Prostate gland (tissue), 2 donors: Measurements from ENCODE around the gene PCDHB14. TPM values are rescaled to one million over a fixed set of nuclear protein-coding genes. Genes with fewer than 3 reads are reported as not detected.
"Not testable (repeated sequence)": the region's sequence is repeated elsewhere in the genome, so short reads cannot be mapped to it uniquely, and the experiment has no call there.

ENCODE experiments used
- DNase-seq: peaks from one replicate; pipeline ENCODE4 v3.0.0-alpha.2; 2019; ENCODE audit warnings: low spot score
- H3K27ac ChIP-seq, 2 donors: fragments of 200-600 bp; sonication (generic); 2 replicates each; pipeline ENCODE4 v1.5.1; 2017 to 2019
- H3K27me3 ChIP-seq: fragments of 200-600 bp; sonication (generic); replicated peaks from 2 replicates; pipeline ENCODE4 v1.5.1; 2019; ENCODE audit not compliant: insufficient read depth
- H3K36me3 ChIP-seq, 2 donors: fragments of 200-600 bp; sonication (generic); 1 replicate in 1 of 2; 2 replicates in 1 of 2; pipeline versions ENCODE4 v1.5.1 to v1.8.1; 2017 to 2019
- H3K4me1 ChIP-seq: fragments of 200-600 bp; sonication (generic); replicated peaks from 2 replicates; pipeline ENCODE4 v1.5.1; 2019
- H3K4me3 ChIP-seq, 2 donors: fragments of 200-600 bp; sonication (generic); 2 replicates each; pipeline ENCODE4 v1.5.1; 2017 to 2019
- H3K9me3 ChIP-seq: fragments of 200-600 bp; sonication (generic); 2 replicates; pipeline ENCODE4 v1.5.1; 2017
- CTCF ChIP-seq, 4 experiments: fragments of 200-600 bp in 2 of 4; fragments of 450-650 bp in 2 of 4; sonication (generic) in 2 of 4; IDR thresholded peaks; 1 replicate in 3 of 4; 2 replicates in 1 of 4; pipeline ENCODE4 v1.5.1; 2016 to 2019; ENCODE audit warnings: antibody characterized with exemption in 4 of 4, mild to moderate bottlenecking in 2 of 4, moderate library complexity in 2 of 4
- POLR2A ChIP-seq: fragments of 450-650 bp; IDR thresholded peaks from one replicate; pipeline ENCODE4 v1.6.1; 2016; ENCODE audit warnings: antibody characterized with exemption, mild to moderate bottlenecking
- POLR2AphosphoS5 ChIP-seq: sonication (generic); formaldehyde crosslinking; IDR thresholded peaks from one replicate; pipeline ENCODE4 v1.6.1; 2017; ENCODE audit warnings: antibody characterized with exemption
- WGBS: methylation state at CpG from one replicate; pipeline ENCODE4 v1.1.5; 2018; 5-methylcytosine and 5-hydroxymethylcytosine counted together
- intact Hi-C: fragments of 100-400 bp; cut with DNase I; formaldehyde crosslinking; loops from one replicate; pipeline ENCODE4 v1.14.2; 2022
- total RNA-seq, 2 donors: library from RNA; depleted of rRNA; stranded (reverse); fragments of >200 nt; gene quantifications; one replicate each; pipeline ENCODE4 v1.1.0, GENCODE V29; 2016

PCDHB14 gene
- total RNA-seq, 2 donors from 2014 or later = 4.6 to 6.7 TPM

- H3K4me3 ChIP-seq = no peak overlapping the region
- no peaks in the 10 kb centered on the region for H3K36me3 ChIP-seq
- H3K4me1 ChIP-seq = no peaks in the 10 kb centered on the region
- no peak overlapping the region for H3K27ac ChIP-seq
- peaks cover 3% of the 10 kb centered on the region for H3K9me3 ChIP-seq
- 12% methylated on average over 1 of the region's 1 CpG for WGBS
- no peak for DNase-seq
- TF ChIP-seq CTCF (IDR thresholded peaks at IDR 0.05) (no peak), POLR2AphosphoS5 (no peak), POLR2A (no peak)
- intact Hi-C loops = no loop called here
- H3K27me3 ChIP-seq = no peaks in the 10 kb centered on the region
Observed at GRCh38 chr5:141180313-141180712, 42.8 kb upstream of the PCDHB14 start.

- Histone ChIP-seq H3K9me3 (peaks cover 3% of the 10 kb centered on the region), H3K27ac (no peak within 1 kb of the TSS), H3K27me3 (no peaks in the 10 kb centered on the region), H3K36me3 (no peaks in the 10 kb centered on the region), H3K4me1 (no peaks in the 10 kb centered on the region), H3K4me3 (no peak within 1 kb of the TSS)
- TF ChIP-seq CTCF (IDR thresholded peaks at IDR 0.05) (no peak), POLR2AphosphoS5 (no peak), POLR2A (no peak)
- no peak for DNase-seq
- intact Hi-C loops = no loop called here
- WGBS = 12% methylated on average over 13 of the region's 13 CpGs
Observed at GRCh38 chr5:141182248-141182647, 40.9 kb upstream of the PCDHB14 start, which contains the start of gene PCDHB16. PCDHB16 (plus strand) TSS chr5:141182387; CDS start chr5:141182560, 173 bp downstream.

- H3K4me1 ChIP-seq, H3K9me3 ChIP-seq, H3K4me3 ChIP-seq, H3K27ac ChIP-seq, intact Hi-C loops, H3K27me3 ChIP-seq, H3K36me3 ChIP-seq, DNase-seq: not testable (repeated sequence)
- 26% methylated on average over 38 of the region's 69 CpGs for WGBS
Observed at GRCh38 chr5:141184117-141184855, 38.9 kb upstream of the PCDHB14 start.

- no peaks in the 10 kb centered on the region for H3K36me3 ChIP-seq
- peaks cover 3% of the 10 kb centered on the region for H3K9me3 ChIP-seq
- H3K27me3 ChIP-seq = no peaks in the 10 kb centered on the region
- no peaks in the 10 kb centered on the region for H3K4me1 ChIP-seq
- no peak for TF ChIP-seq POLR2AphosphoS5
- TF ChIP-seq POLR2A = no peak
- 13% methylated on average over 9 of the region's 9 CpGs for WGBS
- DNase-seq = no peak
- intact Hi-C loops = no loop called here
- H3K4me3 ChIP-seq = no peak within 1 kb of the TSS
- no peak within 1 kb of the TSS for H3K27ac ChIP-seq
Observed at GRCh38 chr5:141186897-141187512, 36.1 kb upstream of the PCDHB14 start, which contains the start of gene PCDHB9. PCDHB9 (plus strand) TSS chr5:141187161; CDS start chr5:141187319, 158 bp downstream.

- DNase-seq, intact Hi-C loops, H3K27ac ChIP-seq, H3K27me3 ChIP-seq, H3K4me3 ChIP-seq, H3K36me3 ChIP-seq, H3K4me1 ChIP-seq, H3K9me3 ChIP-seq: not testable (repeated sequence)
- WGBS = 16% methylated on average over 4 of the region's 37 CpGs
Observed at GRCh38 chr5:141188682-141189081, 34.5 kb upstream of the PCDHB14 start.

- H3K27ac ChIP-seq, H3K36me3 ChIP-seq, H3K4me3 ChIP-seq, intact Hi-C loops, DNase-seq, H3K9me3 ChIP-seq, H3K27me3 ChIP-seq, H3K4me1 ChIP-seq: not testable (repeated sequence)
- 30% methylated on average over 24 of the region's 35 CpGs for WGBS
Observed at GRCh38 chr5:141189131-141189530, 34.0 kb upstream of the PCDHB14 start.
